Ramos (cell line): ENCODE results near the gene ETFA.

Experiments
- in situ Hi-C: fragments of 300-500 bp; cut with MboI; formaldehyde crosslinking; loops from one replicate; pipeline ENCODE4 v1.14.3; 2022; ENCODE audit warnings: low sequenced_read_pairs; ENCODE audit not compliant: unreplicated experiment

ETFA gene

DNA sequence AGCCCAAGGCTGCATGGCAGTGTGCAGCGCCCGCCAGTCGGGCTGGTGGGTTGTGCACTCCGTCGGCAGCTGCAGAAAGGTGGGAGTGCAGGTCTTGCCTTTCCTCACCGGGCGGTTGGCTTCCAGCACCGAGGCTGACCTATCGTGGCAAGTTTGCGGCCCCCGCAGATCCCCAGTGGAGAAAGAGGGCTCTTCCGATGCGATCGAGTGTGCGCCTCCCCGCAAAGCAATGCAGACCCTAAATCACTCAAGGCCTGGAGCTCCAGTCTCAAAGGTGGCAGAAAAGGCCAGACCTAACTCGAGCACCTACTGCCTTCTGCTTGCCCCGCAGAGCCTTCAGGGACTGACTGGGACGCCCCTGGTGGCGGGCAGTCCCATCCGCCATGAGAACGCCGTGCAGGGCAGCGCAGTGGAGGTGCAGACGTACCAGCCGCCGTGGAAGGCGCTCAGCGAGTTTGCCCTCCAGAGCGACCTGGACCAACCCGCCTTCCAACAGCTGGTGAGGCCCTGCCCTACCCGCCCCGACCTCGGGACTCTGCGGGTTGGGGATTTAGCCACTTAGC is 29.6 kb upstream of the ETFA start:
- in situ Hi-C loops = no loop called here

DNA sequence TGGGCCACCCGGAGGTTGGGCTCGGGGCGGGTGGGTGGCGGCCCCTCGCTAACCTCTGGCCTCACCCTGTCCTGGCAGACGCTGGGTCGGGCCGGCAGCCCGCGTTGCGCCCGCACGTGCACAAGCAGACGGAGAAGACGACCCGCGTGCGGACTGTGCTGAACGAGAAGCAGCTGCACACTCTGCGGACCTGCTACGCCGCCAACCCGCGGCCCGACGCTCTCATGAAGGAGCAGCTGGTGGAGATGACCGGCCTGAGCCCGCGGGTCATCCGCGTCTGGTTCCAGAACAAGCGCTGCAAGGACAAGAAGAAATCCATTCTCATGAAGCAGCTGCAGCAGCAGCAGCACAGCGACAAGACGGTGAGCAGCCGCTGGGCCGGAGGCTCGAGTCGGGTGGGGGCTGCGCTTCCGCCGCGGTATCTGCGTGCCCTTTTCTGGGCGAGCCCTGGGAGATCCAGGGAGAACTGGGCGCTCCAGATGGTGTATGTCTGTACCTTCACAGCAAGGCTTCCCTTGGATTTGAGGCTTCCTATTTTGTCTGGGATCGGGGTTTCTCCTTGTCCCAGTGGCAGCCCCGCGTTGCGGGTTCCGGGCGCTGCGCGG is 29.0 kb upstream of the ETFA start:
- in situ Hi-C loops = no loop called here

DNA sequence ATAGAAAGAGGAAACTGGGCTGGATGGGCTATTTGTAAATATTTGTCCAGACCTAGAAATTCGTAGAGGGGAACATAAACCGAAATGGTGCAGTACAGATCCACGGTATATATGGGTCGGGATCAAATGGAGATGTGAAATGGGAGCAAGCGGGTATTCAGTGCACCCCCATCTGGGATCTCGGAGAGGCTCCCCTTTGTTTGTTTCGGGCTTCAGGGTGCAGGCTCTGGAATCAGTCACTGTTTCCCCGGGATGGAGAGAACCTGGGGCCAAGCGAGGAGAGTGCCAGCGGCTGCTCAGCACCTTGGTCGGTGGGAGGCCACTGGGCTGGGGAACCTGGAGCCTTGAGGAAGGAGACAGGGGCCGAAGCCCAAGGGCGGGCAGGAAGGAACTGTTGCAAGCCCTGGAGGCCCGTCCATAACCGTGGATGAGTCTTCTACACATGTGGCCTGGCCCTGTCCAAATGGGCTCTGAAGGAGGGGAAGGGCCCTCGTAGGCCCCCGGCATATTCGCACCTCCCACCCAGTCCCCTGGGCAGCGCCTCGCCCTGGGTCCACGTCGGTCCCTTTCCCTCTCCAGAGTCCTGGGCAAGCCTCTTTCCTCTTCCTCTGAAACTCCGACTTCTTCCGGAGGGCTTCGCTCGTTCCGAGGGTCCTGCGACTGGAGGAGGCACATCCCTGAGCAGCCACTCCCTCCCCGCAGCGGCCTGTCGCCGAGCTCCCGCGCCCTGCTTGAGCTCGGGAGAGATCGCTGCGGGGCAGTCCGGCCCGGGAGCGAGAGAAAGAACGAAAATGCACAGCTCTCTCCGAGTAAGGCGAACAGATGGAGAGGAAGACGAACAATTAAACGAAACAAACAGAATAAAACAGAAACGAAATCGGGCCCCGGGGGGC is 28.3 kb upstream of the ETFA start:
- in situ Hi-C loops = no loop called here

DNA sequence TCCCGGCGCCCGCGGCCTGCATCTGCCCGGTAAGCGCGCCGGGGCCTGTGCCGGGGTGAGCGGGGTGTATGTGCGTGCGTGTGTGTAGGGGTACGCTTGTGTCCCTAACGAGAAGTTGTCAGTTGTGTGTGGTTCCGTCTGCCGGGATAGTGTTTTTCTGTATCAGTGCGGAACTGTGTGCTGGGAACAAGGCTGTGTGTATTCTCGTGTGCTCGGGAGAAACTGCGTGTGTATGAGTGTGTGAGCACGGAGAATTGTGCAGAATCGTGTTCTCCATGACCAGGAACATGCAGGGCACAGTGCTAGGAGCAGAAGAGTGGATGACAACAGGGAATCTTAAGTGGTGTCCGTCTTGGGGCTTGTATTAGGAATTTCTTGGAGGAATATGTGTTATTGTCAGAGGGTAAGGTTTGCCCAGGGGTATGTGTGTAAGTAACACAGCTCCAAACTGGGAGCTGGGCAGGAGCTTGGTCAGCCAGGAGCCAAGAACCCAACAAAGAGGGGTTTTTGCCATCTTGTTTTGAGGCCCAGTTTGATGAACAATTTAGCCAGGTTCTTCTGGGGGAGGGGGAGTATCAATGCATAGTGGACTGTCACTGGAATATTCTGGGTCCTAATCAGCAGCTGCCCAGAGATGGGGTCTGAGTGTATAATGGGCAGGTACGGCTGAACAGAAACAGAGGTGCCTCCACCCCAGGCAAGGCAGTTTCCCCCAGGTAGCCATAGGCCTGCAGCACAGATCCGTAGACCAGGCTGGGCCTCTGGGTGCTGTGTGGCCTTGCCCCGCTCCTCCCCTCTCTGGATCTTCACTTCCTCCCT is 27.4 kb upstream of the ETFA start:
- in situ Hi-C loops = no loop called here

DNA sequence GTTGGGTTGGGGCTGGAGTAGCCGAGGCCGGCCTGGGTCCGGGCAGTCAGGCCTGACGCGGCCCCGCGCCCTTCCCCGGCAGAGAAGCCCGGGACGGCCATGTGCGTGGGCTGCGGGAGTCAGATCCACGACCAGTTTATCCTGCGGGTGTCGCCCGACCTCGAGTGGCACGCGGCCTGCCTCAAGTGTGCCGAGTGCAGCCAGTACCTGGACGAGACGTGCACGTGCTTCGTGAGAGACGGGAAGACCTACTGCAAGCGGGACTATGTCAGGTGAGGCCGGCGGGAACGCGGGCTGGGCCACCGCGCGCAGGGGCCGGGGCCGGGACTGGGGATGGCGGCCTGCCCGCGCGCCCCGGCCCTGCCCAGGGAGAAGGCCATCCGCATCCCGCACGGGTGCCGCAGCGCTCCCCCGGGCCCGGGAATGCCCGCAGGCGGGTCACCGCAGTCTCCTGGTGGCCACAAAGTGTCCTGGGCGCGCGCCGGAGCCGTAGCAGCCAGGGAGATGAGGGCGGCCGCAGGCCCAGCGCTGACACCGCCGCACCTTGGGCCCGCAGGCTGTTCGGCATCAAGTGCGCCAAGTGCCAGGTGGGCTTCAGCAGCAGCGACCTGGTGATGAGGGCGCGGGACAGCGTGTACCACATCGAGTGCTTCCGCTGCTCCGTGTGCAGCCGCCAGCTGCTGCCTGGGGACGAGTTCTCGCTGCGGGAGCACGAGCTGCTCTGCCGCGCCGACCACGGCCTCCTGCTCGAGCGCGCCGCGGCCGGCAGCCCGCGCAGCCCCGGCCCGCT is 26.6 kb upstream of the ETFA start:
- in situ Hi-C loops = no loop called here

DNA sequence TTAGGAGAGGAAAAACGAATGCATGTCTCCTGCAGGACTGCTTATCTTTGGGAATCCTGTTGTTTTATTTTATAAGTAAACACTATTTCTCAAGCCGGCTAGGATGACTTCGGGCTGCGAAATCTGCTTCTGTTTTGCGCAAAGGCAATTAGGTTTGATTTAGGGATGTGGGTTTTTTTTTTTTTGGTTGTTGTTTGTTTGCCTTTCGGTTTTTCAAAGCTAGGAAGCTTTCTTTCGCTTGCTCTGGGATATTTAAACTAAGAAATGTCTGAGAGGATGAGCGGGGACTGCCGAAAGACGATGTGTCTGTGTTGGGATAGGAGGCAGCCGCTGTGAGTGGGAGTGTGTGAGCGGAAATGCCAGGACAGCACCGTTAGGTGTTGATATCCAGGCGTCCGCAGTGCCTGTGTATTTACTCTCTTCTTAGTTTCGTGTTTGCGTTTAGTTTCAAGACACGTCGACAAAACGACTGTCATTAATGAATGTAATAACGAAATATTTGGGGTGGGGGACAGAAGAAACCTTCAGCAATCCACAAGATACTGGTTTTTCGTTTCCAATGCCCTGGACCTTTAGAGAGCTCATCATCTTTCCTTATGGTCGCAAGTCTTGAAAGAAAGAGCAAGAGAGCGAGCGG is 25.9 kb upstream of the ETFA start:
- in situ Hi-C loops = no loop called here

DNA sequence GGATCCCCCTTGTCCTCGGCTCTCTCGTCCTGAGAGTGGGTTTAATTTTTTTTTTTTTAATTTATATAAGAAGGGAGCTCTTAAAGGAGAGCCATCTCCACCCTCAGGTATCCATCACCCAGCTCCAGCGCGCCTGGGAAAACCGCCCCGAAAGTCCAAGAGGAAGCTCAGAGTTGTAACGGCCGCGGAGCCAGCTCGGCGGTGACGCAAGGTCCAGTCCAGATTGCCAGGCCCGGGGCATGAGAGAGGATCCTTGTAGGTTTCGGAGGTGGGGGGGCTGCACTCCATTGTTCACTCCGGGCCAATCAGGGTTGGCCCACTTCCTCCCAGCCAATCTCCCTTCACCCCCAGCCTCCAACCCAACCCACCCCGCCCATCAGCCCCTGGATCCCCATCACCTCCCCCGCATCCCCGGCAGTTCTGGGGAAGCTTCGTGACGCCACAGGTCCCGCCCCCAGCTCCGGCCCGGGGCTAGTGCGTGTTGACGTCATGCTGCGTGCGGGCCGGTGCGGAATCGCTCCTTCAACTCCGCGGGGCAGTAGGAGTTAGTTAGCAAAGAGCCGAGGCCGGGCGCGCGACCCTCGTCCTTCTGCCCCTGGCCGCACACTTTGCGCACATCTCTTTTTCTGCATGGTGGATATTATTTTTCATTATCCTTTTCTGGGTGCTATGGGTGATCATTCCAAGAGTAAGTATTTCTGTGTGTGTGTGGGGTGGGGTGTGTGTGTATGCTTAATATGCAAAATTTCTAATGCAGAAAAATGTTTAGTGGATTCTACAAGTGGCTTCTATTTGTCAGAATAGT is 25.2 kb upstream of the ETFA start, which contains the start of gene ISL2:
TSS of gene ISL2 (plus strand) at position 520 of the 805 bp plus-strand sequence. CDS start at position 631, 111 bp downstream.
- in situ Hi-C loops = no loop called here

DNA sequence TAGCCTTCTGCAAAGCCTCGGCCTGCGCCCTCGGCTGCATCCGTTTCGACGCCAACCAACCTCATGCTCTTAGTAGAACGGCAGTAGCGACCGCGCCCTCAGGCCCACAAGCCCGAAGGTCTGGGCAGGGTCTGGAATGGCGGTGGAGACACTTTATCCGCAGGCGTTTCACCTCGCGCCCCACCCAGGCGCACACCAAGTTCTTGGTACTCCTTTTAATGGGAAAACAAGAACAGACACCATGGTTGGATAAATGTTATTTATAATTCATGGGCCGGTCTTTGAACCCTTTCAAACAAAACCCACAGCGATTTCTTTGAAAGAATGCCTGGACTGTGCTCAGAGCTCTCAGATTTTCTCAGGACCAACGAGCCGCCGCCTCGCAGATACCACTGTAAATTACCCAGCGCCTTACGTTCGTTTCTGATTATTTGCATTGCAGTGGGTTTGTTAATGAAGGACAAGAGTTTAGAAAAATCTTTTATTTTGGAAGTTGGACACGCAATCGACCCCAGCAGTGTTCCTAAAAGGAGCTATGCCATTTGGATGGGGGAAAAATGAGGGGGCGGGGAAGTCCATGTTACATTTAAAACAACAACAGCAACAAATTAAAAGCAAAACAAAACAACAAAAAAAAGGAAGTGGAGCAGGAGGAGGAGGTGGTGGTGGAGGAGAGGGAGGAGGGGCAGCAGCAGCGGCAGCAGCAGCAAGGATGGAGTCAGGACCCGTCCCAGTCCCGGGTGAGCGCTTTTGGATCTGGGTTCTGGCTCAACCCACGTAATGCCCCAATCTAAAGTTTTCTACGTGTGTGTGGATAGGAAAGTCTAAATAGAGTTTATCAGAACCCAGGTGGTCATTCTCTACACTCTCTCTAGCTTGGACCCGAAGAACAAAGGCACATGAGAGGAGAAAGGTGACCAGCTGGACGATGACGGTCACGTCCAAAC is 24.3 kb upstream of the ETFA start:
- in situ Hi-C loops = no loop called here

DNA sequence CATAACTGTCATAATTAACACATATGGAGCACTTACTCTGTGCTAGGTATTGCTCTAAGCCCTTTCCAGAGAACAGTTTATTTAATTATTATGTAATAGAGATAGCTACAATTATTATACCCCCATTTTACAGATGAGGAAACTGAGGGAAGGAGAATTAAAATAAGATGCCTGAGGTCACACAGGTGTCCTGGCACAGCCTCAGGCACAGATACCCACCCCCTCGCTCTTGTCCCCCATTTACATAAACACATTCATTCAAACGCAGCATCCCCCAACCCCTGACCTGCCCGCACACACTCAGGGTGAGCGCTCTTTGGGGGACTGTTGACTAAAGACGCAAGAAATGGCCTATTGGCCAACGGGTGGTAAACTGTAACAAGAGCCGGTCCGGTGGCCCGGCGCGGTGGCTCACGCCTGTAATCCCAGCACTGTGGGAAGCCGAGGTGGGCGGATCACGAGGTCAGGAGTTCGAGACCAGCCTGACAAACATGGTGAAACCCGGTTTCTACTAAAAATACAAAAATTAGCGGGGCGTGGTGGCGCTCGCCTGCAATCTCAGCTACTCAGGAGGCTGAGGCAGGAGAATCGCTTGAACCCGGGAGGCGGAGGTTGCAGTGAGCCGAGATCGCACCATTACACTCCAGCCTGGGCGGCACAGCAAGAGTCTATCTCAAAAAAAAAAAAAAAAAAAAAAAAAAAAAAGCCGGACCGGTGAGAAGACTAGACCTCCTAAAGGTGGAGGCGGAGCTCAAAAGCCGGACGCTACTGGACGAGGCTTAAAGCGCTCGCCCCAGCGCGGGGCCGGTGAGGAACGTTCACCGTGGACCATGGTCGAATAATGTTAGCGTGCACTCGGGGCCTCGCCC is 23.4 kb upstream of the ETFA start:
- in situ Hi-C loops = no loop called here

DNA sequence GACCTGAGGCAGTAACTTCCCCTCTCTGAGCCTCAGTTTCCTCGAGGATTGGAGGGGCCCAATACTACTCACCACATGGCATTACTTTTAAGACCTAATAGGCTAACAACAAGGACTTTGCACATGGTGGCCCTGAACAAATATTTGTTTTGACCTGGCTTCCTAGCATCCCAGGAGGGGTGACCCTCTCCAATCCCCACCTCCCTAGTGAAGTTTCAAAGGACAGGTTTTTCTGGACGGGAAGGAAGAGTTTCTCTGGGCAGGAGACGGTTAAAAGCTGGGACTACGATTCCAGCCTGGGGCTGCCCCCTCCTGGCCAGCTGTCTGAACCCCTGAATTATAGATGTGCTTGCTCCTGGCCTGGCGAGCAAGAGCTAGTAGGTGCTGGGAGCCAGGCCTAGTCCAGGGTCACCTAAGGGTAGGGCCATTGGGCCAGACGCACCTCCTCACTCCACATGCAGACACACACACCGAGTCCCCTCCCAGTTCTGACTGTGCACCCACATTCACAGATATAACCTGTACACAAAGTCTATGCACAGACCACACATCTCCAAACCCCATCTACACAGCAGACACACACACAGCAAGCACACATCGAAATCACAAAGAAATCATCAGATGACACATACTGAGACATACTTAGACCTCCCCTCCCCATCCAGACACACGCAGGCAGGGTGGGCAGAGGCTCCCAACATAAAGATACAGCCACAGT is 22.6 kb upstream of the ETFA start:
- in situ Hi-C loops = no loop called here

DNA sequence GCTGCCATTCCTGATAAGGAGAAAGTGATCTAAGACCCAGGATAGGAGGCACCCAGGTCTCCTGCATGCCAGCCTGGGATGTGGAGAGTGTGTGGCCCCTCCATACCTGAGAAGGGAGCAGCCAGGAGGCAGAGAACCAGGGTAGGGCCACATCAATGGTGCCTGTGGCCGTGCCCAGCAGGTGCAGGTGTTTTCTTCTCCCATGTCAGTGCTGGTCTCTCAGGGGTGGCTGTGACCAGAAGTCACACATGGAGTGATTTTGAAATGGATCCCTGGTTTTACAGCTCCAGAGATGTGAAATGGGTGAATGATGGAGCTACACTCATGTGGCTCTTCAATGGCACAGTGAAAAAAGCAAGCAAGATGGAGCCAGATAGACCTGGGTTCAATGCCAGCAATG is 22.0 kb upstream of the ETFA start:
- in situ Hi-C loops = no loop called here

DNA sequence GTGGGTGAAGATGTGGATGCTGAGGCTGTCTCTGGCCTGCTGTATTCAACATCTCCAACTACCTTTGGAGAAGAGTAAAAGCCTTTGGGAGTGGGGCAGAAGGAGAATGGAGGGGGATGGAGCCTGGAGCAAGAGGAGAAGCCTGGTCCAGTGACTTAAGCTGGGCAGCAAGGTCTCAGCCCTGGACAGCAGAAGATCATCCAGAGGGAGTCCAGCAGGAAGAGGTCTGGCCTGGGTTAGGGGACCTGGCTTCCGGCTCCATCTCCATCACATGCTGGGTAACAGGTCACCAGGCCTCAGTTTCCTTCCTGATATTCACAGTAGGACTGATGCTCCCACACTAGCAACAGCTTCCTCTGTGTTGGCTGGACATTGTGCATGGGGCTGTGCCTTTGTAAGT is 21.5 kb upstream of the ETFA start:
- in situ Hi-C loops = no loop called here

DNA sequence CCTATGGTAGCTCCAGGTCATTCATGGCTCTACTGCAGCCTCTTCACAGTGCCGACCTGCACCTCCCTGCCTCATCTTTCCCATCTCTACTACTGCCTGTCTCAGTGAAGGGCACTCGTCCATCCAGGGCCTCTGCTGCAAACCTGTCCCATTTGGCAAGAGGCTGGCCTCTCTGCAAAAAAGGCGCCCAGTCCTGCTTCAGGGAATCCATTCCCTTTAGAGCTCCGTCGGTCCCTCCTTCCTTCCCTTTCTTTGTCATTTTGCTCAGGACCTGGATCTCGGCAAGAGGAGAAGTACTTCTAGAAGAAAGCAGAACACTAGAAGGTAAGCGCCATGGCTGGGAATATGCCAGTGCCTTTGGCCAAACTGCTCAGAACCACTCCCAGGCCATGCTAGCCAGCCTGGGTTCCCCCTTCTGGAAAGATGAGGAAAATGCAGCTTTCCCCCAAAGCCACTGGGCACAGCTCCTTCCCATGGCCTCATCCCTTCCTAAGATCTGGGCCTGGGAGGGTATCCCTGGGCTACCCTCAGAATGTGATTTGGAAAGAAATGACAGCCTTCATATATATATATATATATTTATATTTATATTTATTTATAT is 18.9 kb upstream of the ETFA start:
- in situ Hi-C loops = no loop called here

DNA sequence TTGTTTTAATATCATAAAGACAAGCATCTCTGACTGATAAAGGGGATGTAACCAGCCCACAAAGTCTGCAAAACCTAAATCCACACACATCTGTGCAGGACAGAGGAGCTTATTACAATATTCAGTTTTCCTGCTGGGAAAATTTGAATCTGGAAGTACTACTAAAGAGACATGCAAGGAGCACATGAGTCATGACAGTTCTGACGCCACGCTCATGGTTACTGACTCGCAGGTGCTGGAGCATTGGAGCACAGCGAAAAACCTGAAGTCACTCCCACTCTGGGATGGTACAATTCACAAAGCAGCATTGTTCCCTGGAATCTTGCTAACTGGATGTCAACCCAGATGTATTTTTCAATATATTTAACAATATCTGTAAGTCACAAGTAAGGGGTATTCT is 17.7 kb upstream of the ETFA start:
- in situ Hi-C loops = no loop called here

DNA sequence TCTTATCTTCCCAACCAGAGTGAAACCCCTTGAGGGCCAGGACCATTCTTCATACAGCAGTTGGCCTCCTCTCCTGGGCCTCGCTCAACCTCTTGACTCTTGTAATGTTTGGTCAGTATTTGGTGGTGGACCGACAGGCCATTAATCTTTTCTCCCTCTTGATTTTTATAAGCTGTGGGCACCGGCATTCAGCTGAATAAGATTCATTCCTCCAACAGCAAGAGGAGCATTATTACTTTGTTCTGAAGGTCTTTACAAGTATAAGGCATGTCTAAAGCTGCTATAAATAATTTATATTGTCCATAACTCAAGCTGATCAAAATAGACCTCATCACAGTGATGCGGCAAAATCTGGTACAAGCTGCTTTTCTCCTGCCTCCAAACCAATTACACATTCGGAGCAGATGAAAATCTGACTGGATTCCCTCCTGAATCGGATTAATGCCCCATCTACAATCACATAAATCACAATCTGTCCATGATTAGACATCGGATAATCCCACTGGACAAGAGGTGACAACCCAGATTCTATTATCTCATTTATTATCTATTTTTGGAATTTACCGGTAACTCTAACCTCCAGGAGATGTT is 16.9 kb upstream of the ETFA start:
- in situ Hi-C loops = no loop called here
